SK-N-SH (cell line): Measurements from ENCODE around the gene RNGTT.

Experiments used
- CTCF ChIP-seq: fragments of 200-600 bp; sonication (generic); IDR thresholded peaks from 2 replicates; pipeline ENCODE4 v1.6.1; 2017; ENCODE audit warnings: antibody characterized with exemption, mild to moderate bottlenecking, moderate library complexity
- EP300 ChIP-seq, 2 experiments: IDR thresholded peaks; 2 replicates each; pipeline versions ENCODE4 v1.4.0 to v1.6.1; 2012; ENCODE audit warnings: borderline replicate concordance in 1 of 2, low read depth in 1 of 2, low read length in 1 of 2
- EZH2phosphoT487 ChIP-seq: fragments of 200-600 bp; sonication (generic); IDR thresholded peaks from 2 replicates; pipeline ENCODE4 v1.6.1; 2017; ENCODE audit warnings: low read depth, mixed run types, mild to moderate bottlenecking, antibody characterized with exemption, moderate library complexity, borderline replicate concordance
- FOXJ3 ChIP-seq: sonication (generic); formaldehyde crosslinking; IDR thresholded peaks from 2 replicates; pipeline ENCODE4 v1.5.1; 2020; ENCODE audit warnings: mild to moderate bottlenecking, missing genetic modification reagents
- FOXM1 ChIP-seq: IDR thresholded peaks from 2 replicates; pipeline ENCODE4 v1.4.0; 2012; ENCODE audit warnings: low read depth, mild to moderate bottlenecking
- MAX ChIP-seq: IDR thresholded peaks from 2 replicates; pipeline ENCODE4 v1.4.0; 2012; ENCODE audit warnings: low read depth
- MXI1 ChIP-seq: IDR thresholded peaks from 2 replicates; pipeline ENCODE4 v1.6.1; 2012; ENCODE audit warnings: mild to moderate bottlenecking, low read depth, low read length, improper control_type of control experiment
- POLR2AphosphoS5 ChIP-seq: IDR thresholded peaks from 2 replicates; pipeline ENCODE4 v1.6.1; 2012; ENCODE audit warnings: low read depth, low read length
- RAD21 ChIP-seq: IDR thresholded peaks from 2 replicates; pipeline ENCODE4 v1.6.1; 2012; ENCODE audit warnings: mild to moderate bottlenecking, low read length
- SMC3 ChIP-seq: IDR thresholded peaks from 2 replicates; pipeline ENCODE4 v1.6.1; 2012; ENCODE audit warnings: low read depth, low read length, improper control_type of control experiment
- TAF1 ChIP-seq: IDR thresholded peaks from 2 replicates; pipeline ENCODE4 v1.6.1; 2012; ENCODE audit warnings: low read depth, mild to moderate bottlenecking, low read length, moderate library complexity, borderline replicate concordance
- TF ChIP-seq, protein P1 (sequence below): IDR thresholded peaks from 2 replicates; pipeline ENCODE4 v1.6.1; 2012; ENCODE audit warnings: mild to moderate bottlenecking, low read depth, low read length, moderate library complexity
- TF ChIP-seq, protein P2 (sequence below): fragments of 150-350 bp; IDR thresholded peaks from 2 replicates; pipeline ENCODE4 v1.6.1; 2017; ENCODE audit warnings: antibody characterized with exemption, low read length, low read depth, borderline replicate concordance

DNA sequence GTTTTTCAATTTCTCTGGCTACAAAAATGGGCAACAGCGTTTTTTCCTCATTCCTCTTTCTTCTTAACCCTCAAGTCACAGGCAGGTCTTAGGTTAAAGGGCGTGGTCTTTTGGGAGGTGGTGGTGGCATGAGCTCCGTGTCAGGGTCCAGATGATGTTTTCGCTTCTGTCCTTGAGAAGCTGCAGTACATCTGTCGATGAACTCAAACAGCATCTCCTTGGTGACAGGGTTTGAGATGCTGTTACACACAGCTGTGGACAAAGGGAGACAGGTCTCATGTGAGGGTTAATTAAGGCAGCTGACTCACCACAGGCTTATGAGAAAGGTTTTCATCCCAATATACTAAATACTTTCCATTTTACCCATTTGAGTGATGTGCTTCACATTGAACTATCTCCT is 350.8 kb downstream of the RNGTT start:
- TF ChIP-seq, protein P1, sequence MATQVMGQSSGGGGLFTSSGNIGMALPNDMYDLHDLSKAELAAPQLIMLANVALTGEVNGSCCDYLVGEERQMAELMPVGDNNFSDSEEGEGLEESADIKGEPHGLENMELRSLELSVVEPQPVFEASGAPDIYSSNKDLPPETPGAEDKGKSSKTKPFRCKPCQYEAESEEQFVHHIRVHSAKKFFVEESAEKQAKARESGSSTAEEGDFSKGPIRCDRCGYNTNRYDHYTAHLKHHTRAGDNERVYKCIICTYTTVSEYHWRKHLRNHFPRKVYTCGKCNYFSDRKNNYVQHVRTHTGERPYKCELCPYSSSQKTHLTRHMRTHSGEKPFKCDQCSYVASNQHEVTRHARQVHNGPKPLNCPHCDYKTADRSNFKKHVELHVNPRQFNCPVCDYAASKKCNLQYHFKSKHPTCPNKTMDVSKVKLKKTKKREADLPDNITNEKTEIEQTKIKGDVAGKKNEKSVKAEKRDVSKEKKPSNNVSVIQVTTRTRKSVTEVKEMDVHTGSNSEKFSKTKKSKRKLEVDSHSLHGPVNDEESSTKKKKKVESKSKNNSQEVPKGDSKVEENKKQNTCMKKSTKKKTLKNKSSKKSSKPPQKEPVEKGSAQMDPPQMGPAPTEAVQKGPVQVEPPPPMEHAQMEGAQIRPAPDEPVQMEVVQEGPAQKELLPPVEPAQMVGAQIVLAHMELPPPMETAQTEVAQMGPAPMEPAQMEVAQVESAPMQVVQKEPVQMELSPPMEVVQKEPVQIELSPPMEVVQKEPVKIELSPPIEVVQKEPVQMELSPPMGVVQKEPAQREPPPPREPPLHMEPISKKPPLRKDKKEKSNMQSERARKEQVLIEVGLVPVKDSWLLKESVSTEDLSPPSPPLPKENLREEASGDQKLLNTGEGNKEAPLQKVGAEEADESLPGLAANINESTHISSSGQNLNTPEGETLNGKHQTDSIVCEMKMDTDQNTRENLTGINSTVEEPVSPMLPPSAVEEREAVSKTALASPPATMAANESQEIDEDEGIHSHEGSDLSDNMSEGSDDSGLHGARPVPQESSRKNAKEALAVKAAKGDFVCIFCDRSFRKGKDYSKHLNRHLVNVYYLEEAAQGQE, result no peak
- TF ChIP-seq, protein P2, sequence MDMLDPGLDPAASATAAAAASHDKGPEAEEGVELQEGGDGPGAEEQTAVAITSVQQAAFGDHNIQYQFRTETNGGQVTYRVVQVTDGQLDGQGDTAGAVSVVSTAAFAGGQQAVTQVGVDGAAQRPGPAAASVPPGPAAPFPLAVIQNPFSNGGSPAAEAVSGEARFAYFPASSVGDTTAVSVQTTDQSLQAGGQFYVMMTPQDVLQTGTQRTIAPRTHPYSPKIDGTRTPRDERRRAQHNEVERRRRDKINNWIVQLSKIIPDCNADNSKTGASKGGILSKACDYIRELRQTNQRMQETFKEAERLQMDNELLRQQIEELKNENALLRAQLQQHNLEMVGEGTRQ, result no peak
- TF ChIP-seq POLR2AphosphoS5 (no peak), CTCF (no peak), TAF1 (no peak), MXI1 (no peak), EZH2phosphoT487 (no peak), RAD21 (no peak), FOXJ3 (CRISPR knock-in tag) (no peak), FOXM1 (no peak), MAX (no peak), SMC3 (no peak), EP300 (IDR thresholded peaks at IDR 0.05; ENCODE audit: borderline replicate concordance in 1 of 2, low read depth in 1 of 2, low read length in 1 of 2) (no peak)
